NCI-H1105 treated with DMSO at 0.1 percent for 48 hours (cell line): Measurements from ENCODE around the gene SMYD2.
A peak's percentile ranks its signal among the peaks of the same experiment; 100 is the strongest.

ENCODE experiments used
- DNase-seq: peaks from one replicate; lab custom pipeline; 2025; lab: John Stamatoyannopoulos, UW

Gene SMYD2

DNA sequence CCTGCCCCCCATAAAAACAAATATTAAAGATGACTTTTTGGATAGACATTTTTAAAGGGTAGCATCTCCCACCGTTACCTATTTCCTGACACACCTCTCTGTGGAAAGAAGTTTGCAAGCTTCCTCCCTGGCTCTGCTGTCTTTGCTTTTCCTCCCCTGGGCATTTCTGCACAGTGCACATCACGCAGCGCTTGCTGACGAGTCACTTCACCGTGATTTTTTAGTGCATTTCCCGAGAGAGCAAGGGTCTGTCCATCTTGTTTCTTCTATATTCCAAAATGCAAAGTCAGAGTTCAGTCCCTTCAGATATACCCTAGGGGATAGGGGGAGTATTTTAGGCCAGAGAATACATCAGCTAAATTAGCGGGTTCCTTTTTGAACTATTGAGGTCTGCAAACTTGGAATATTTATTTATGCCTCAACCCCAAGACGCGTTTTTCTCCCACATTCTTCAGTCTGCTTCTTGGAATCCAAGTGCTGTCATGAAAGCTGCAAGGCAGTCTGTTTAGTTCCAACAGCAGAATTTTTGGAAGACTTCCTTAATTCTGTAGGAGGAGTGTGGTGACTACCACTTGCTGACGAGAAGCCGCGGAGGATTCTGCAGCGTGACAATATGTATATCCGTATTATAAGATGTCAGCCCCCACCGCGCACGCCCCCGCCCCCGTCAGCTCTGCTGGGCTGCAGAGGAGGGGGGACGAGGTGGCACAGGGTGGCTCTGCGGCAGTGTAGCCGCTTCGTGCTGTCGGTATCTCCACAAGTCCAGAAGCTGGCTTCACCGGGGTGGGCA, 22.4 kb downstream of the SMYD2 start:
- no peak for DNase-seq

GRCh38 chr1:214305164-214305751, 24.3 kb downstream of the SMYD2 start:
- no peak for DNase-seq

DNA sequence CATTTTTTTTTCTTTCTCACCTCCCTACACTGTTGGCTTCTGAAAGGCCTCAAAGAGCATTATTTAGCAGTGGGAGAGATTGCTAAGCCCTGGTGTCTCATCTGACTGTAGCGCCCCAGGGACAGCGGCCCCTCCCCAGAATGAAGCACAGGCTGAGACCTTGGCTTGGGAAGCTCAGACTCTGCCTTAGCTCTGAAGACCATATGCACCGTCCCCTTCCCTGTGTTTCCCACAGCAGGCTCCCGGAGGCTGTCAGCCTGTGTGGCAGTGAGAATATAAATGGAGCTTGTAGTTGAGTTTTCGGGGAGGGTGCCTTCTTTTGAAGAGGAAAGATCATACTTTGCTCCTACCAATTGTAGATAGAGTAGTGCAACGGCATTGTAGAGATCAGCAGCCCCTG, 25.3 kb downstream of the SMYD2 start:
- no peak for DNase-seq

DNA sequence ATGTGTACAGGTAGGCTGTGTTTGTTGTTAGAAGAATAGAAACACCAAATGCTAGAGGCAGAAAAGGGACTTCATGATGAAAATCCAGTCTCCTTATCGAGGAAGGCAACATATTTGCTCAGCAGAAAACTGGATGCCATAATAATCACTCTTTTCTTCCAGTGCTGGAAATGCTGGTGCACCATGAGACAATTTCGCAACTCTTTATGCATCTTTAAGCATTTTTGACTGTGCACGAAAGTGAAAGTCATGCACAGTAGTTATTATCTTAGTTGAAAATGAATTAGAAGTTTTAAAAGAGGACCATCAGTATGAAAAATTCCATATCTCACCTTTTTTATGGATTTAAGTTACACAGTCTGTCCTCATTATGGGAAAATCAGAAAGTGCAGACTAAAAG, 29.1 kb downstream of the SMYD2 start:
- no peak for DNase-seq

DNA sequence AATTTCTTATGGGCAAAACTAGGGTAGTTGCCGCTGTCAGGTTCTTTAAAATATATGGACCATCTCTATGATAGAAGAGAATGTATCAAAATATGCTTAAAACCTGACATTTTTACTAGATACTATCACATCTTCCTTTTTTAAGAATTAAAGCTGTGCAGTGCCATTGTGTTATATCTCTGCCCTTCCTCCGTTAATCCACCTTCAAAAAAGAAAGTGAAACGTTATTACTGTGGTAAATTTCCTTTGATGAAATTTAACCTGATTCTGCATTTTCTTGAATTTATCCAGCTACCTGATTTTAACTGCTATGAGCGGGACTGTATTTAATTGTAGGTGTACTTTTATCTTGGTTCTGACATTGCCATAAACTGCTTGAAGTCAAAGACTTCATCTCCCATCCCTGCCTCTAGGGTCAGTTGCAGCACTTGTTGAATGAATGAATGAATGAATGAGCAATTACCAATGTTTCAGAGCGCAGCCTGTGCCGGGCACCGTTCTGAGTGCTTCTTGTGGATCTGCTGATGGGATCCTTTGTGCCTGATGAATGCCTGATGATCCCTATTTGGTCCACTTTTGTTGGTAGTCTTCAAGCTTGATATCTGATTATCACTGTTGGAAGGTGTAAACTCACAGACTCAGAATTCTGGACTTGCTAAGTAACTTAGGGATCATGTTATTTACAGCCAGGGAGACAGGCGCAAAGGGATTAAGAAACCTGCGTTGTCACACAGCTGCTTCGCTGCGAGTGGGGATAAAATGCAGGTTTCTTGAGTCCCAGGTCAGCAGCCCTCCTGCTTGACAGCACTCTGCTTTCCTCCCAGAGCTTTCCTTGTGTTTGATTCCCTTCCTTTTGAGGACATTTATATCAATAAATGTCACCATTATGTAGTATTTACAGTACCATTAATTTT, 30.1 kb downstream of the SMYD2 start:
- no peak for DNase-seq

- no peak for DNase-seq
Observed at GRCh38 chr1:214312530-214313051, 31.6 kb downstream of the SMYD2 start.

DNA sequence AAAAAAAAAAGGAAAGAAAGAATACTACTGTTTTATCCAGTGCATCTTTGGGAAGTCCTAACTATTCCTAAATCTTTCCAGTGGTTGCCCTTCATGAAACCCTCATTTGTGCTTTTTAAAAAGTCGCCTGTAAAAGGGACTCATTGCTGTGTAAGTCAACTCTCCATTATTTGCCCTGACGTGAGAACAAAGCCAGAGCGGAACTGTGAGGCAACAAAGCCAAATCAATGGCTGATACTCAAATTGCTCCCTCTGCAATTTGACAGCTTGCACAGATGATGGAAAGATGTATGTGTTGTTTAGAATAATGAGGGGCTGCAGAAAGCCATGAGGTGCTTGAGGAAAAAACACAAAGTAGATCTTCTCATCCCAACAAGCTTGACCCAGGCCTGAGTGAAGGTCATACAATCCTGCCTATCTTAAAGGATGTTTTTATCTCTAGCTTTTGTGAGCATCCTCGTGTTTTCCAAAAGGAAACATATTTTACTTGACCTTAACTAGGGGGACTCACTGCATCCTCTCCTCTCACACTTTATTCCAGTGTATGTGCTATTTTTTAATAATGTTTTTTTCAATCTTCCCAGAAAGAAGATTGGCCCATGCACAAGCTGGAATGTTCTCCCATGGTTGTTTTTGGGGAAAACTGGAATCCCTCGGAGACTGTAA, 33.4 kb downstream of the SMYD2 start:
- no peak for DNase-seq

DNA sequence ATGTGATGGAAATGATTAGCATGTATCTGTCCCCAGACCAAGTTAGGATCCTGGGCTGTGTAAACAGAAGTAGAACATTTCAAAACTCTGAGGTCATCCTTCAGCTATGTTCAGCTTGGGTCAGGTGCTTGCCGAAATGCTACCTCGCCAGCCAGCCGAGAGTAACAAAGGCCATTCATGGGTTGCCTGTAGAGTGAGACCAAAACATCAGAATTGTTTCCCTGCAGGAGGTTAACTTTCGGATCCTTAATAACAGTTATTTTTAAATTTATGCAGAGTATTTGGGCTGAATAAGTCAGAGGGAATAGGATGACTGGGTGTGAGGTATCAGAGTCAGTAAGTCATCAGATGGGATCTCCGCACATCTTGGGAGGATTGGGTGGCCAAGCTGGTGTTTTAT, 35.6 kb downstream of the SMYD2 start:
- DNase-seq = no peak

GRCh38 chr1:214317300-214317699, 36.3 kb downstream of the SMYD2 start:
- no peak for DNase-seq

DNA sequence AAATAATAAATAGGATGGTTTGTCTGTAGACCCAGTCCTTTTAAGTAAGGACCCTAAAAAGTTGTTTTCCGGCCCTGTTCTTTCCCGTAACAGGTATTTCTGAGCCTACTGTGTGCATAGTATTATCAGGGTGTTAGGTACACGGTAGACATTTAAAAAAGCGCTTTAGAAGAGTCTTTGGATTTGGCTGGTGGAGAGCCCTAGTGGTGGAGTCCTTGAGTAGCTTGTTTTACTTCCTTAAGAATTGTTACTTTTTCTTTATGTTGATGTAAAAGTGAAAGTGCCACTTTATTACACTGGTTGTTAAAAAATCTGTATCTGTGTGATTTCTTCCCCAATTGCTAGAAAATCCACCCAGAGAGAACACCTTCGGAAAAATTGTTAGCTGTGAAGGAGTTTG, 36.8 kb downstream of the SMYD2 start:
- DNase-seq = no peak

DNA sequence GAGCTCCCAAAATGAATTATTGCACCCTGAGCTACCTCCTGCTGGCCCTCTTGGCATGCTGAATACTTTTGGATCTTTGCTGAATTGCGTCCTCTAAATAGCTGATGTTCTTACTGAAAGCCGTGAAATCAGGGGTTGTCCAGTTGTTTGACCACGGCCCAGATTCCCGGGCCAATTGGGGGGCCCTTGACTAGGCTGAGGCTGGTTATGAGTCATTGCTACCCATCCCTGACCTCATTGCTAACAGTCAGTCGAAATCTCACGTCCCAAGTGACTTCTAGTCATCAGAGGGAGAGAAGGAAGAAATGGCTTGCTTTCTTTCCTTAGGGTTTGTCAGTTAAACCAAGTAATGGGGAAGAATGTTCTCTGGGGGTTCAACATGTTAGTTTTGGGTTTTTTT, 37.4 kb downstream of the SMYD2 start:
- DNase-seq = no peak

- DNase-seq = no peak
Observed at GRCh38 chr1:214318956-214319736, 38.2 kb downstream of the SMYD2 start.

GRCh38 chr1:214319938-214320337, 39.0 kb downstream of the SMYD2 start:
- no peak for DNase-seq

GRCh38 chr1:214321705-214322453, 40.9 kb downstream of the SMYD2 start:
- DNase-seq = no peak

- DNase-seq = no peak
Observed at GRCh38 chr1:214324896-214325800, 44.2 kb downstream of the SMYD2 start.

DNA sequence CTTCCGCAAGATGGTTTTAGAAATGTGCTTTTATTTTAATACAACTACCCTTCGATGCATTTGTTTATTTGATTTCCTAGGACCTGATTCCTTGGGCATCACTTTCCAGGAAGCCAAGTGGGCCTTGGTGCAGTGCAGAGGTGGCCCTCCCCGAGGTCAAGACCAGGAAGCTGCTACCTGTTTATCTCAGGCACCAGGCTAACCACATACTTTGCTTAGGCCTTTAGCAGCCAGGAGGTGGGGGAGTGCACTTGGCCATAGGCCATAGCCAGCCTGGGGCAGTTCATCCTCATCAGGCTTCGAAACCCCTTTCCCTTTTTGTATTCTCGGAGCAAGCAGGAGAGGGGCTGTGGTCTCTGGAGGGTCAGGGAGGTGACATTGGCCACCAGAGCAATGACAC, 45.4 kb downstream of the SMYD2 start:
- DNase-seq = no peak

DNA sequence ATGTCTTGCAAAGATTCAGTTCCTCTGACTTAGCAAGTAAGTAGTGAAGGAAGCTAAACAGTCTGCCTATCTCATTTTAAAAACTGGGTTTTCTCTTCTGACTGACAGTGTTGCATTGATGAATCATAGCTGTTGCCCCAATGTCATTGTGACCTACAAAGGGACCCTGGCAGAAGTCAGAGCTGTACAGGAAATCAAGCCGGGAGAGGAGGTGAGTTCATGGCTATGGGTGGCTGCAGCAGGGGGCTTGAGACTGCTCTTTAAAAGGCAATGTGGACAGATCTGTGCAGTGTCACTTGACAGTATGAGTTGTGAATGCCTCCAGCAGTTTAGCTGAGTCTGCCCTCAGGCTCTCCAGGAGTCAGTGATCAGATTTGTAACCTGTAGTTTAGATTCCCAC, 46.6 kb downstream of the SMYD2 start:
- DNase-seq = no peak

- peak; percentile 80 for DNase-seq
Observed at GRCh38 chr1:214328770-214329469, 48.0 kb downstream of the SMYD2 start.
